Endothelial cell of umbilical vein (primary cell): ENCODE measurements around the gene DNASE1. TPM values are rescaled to one million over a fixed set of nuclear protein-coding genes. Genes with fewer than 3 reads are reported as not detected.

ENCODE experiments used
- BruUV-seq: library from RNA; stranded (reverse); fragments of 400-500 nt; replicated peaks from 2 replicates; lab custom pipeline; 2021; lab: Mats Ljungman, UMichigan
- CTCF ChIA-PET: fragments of 300-600, 350-600 bp; sonication (Branson Sonifier 250); formaldehyde crosslinking; loops from one replicate; lab custom pipeline; 2021; ENCODE audit warnings: antibody characterized with exemption, inconsistent platforms; lab: Charles Lee
- POLR2A ChIA-PET: fragments of 300-600, 350-600 bp; sonication (Branson Sonifier 250); formaldehyde crosslinking; loops from one replicate; lab custom pipeline; 2021; ENCODE audit warnings: antibody characterized with exemption, inconsistent platforms; lab: Charles Lee
- DNase-seq: peaks from one replicate; pipeline ENCODE4 v3.0.0-alpha.2; 2011; ENCODE audit warnings: low read depth, low spot score
- FAIRE-seq: peaks from 2 replicates; lab custom pipeline; 2011; peaks lifted over from hg19 to GRCh38; lab: Jason Lieb, UNC
- H2AFZ ChIP-seq: 2 replicates; pipeline ENCODE4 v1.6.0; 2012; ENCODE audit warnings: low read depth, low read length, control low read depth, inconsistent platforms
- H3K27ac ChIP-seq: 2 replicates; pipeline ENCODE4 v1.5.1; 2011; ENCODE audit warnings: low read depth, mild to moderate bottlenecking, control low read depth, low read length, moderate library complexity; ENCODE audit not compliant: insufficient read depth
- H3K27me3 ChIP-seq, 2 experiments: 2 replicates each; pipeline versions ENCODE4 v1.6.0 to v1.6.1; 2011; ENCODE audit warnings: low read length in 2 of 2, mixed read lengths in 1 of 2; ENCODE audit not compliant: control insufficient read depth in 2 of 2, insufficient read depth in 2 of 2
- H3K36me3 ChIP-seq, 2 experiments: 2 replicates in 1 of 2; 3 replicates in 1 of 2; pipeline ENCODE4 v1.5.1; 2011; ENCODE audit warnings: low read length in 2 of 2, mild to moderate bottlenecking in 1 of 2, moderate library complexity in 1 of 2; ENCODE audit not compliant: control insufficient read depth in 2 of 2, insufficient read depth in 2 of 2; ENCODE audit errors: extremely low read depth in 1 of 2
- H3K4me1 ChIP-seq: 3 replicates; pipeline ENCODE4 v1.5.1; 2011; ENCODE audit warnings: mild to moderate bottlenecking, low read length; ENCODE audit not compliant: control insufficient read depth, insufficient read depth; ENCODE audit errors: extremely low read depth
- H3K4me2 ChIP-seq: 2 replicates; pipeline ENCODE4 v1.6.1; 2011; ENCODE audit warnings: low read length, control low read depth, mixed read lengths; ENCODE audit not compliant: insufficient read depth
- H3K4me3 ChIP-seq, 3 experiments: fragments of 200-600 bp in 1 of 3; sonication (generic), shearing (Covaris generic) in 1 of 3; replicated peaks in 1 of 3; 2 replicates each; pipeline ENCODE4 v1.5.1; 2011 to 2016; ENCODE audit warnings: control low read depth in 3 of 3, low read length in 3 of 3, mild to moderate bottlenecking in 2 of 3, inconsistent platforms in 1 of 3, low read depth in 1 of 3, moderate library complexity in 1 of 3; ENCODE audit not compliant: insufficient read depth in 1 of 3
- H3K79me2 ChIP-seq: 2 replicates; pipeline ENCODE4 v1.6.0; 2012; ENCODE audit warnings: low read length, inconsistent platforms; ENCODE audit not compliant: control insufficient read depth, insufficient read depth
- H3K9ac ChIP-seq: replicated peaks from 2 replicates; pipeline ENCODE3; 2011; ENCODE audit warnings: low read length, control low read depth; ENCODE audit not compliant: insufficient read depth; ENCODE audit errors: extremely low read depth
- H3K9me1 ChIP-seq: replicated peaks from 3 replicates; pipeline ENCODE4 v1.6.0; 2011; ENCODE audit warnings: mild to moderate bottlenecking, low read length; ENCODE audit not compliant: control insufficient read depth, insufficient read depth; ENCODE audit errors: extremely low read depth
- H3K9me3 ChIP-seq: replicated peaks from 2 replicates; pipeline ENCODE4 v1.5.1; 2012; ENCODE audit warnings: low read length, inconsistent platforms; ENCODE audit not compliant: control insufficient read depth, insufficient read depth
- H4K20me1 ChIP-seq: replicated peaks from 2 replicates; pipeline ENCODE3; 2011; ENCODE audit warnings: mild to moderate bottlenecking, low read length; ENCODE audit not compliant: control insufficient read depth, insufficient read depth; ENCODE audit errors: extremely low read depth
- CTCF ChIP-seq, 2 donors: IDR thresholded peaks; 1 replicate in 1 of 2; 2 replicates in 1 of 2; pipeline ENCODE4 v1.5.1; 2011; ENCODE audit warnings: low read length in 2 of 2, mild to moderate bottlenecking in 2 of 2, moderate library complexity in 2 of 2, control low read depth in 1 of 2, inconsistent platforms in 1 of 2, low read depth in 1 of 2; ENCODE audit not compliant: insufficient read depth in 1 of 2; ENCODE audit errors: extremely low read depth in 1 of 2
- EZH2 ChIP-seq: IDR thresholded peaks from 2 replicates; pipeline ENCODE4 v1.6.1; 2012; ENCODE audit warnings: borderline replicate concordance, low read depth, mild to moderate bottlenecking, moderate library complexity, low read length, inconsistent platforms; ENCODE audit not compliant: severe bottlenecking
- FOS ChIP-seq: IDR thresholded peaks from 2 replicates; pipeline ENCODE4 v1.6.1; 2011; ENCODE audit warnings: mild to moderate bottlenecking, low read length, moderate library complexity, borderline replicate concordance; ENCODE audit not compliant: insufficient read depth
- GATA2 ChIP-seq: IDR thresholded peaks from 2 replicates; pipeline ENCODE4 v1.7.0; 2011; ENCODE audit warnings: low read depth, mild to moderate bottlenecking, moderate library complexity, mixed read lengths, low read length; ENCODE audit not compliant: insufficient read length, insufficient read depth
- JUN ChIP-seq: IDR thresholded peaks from 2 replicates; pipeline ENCODE4 v1.6.1; 2011; ENCODE audit warnings: borderline replicate concordance, low read depth; ENCODE audit not compliant: insufficient read length, insufficient read depth
- MAX ChIP-seq: IDR thresholded peaks from 2 replicates; pipeline ENCODE4 v1.6.1; 2011; ENCODE audit not compliant: insufficient read depth, insufficient read length
- MYC ChIP-seq: IDR thresholded peaks from one replicate; pipeline ENCODE4 v1.6.1; 2011; ENCODE audit warnings: mild to moderate bottlenecking, low read depth, low read length
- POLR2A ChIP-seq: IDR thresholded peaks from 2 replicates; pipeline ENCODE4 v1.6.1; 2012; ENCODE audit warnings: low read depth, mild to moderate bottlenecking, control low read depth, low read length
- POLR2AphosphoS5 ChIP-seq: IDR thresholded peaks from 2 replicates; pipeline ENCODE4 v1.6.1; 2012; ENCODE audit warnings: low read depth, mild to moderate bottlenecking, control low read depth, low read length, moderate library complexity; ENCODE audit not compliant: insufficient read depth
- dilution Hi-C: fragments of 300-500 bp; cut with MboI; formaldehyde crosslinking; loops from one replicate; pipeline ENCODE4 v1.15.0; 2019; ENCODE audit warnings: low sequenced_read_pairs; ENCODE audit not compliant: extremely low pct_ligation_motif_present
- intact Hi-C: fragments of 100-400 bp; cut with micrococcal nuclease; formaldehyde crosslinking; loops from one replicate; pipeline ENCODE4 v1.10.0; 2022
- polyA plus RNA-seq, 4 experiments: library from polyadenylated mRNA; depleted of rRNA in 3 of 4; stranded (reverse) in 3 of 4; unstranded in 1 of 4; fragments of >200 nt; gene quantifications; 2 replicates each; pipeline versions ENCODE4 v1.2.1 to v1.2.3, GENCODE V29; 2011 to 2012; ENCODE audit warnings: missing spikeins in 1 of 4
- total RNA-seq: library from RNA; stranded (reverse); gene quantifications from 2 replicates; pipeline ENCODE4 v1.2.3, GENCODE V29; 2021

The DNASE1 gene
- total and polyA plus RNA-seq, 2 donors (not counting 3 experiments of a cell fraction or from before 2014, with no cell fraction given) = 11.1 to 13.5 TPM

GRCh38 chr16:3668626-3669025 is 14.1 kb downstream of the DNASE1 start:
- Histone ChIP-seq H3K4me1 (no peaks in the 10 kb centered on the region), H3K9me1 (no peaks in the 10 kb centered on the region), H2AFZ (no peak overlapping the region), H3K4me2 (no peak overlapping the region), H4K20me1 (no peaks in the 10 kb centered on the region), H3K4me3 (no peak overlapping the region), H3K27ac (no peak overlapping the region), H3K79me2 (no peaks in the 10 kb centered on the region), H3K9me3 (no peaks in the 10 kb centered on the region), H3K27me3 (no peaks in the 10 kb centered on the region), H3K36me3 (peaks cover 7 to 14% of the 10 kb centered on the region in 2 experiments), H3K9ac (no peak overlapping the region)
- ChIA-PET CTCF (interaction anchor here (0.7 to 1.1 kb wide), 3 partner anchors 11 to 21 kb away, joined by 3 read pairs; no protein-coding TSS in a partner anchor), POLR2A (no interaction called here)
- BruUV-seq = no TSS peak
- TF ChIP-seq EZH2 (no peak), JUN (no peak), POLR2AphosphoS5 (no peak), FOS (no peak), CTCF (IDR thresholded peaks at IDR 0.05; ENCODE audit: extremely low read depth in 1 of 2, insufficient read depth in 1 of 2, low read depth in 1 of 2, low read length in 2 of 2) (no peak), GATA2 (no peak), POLR2A (no peak), MYC (no peak), MAX (no peak)
- no peak for DNase-seq
- FAIRE-seq = no peak
- dilution Hi-C loops (no loop called here), intact Hi-C loops (no loop called here)
